MCF 10A (cell line): ENCODE measurements around the gene ICA1L. TPM values are rescaled to one million over a fixed set of nuclear protein-coding genes. Genes with fewer than 3 reads are reported as not detected.
"Not testable (repeated sequence)": the region's sequence is repeated elsewhere in the genome, so short reads cannot be mapped to it uniquely, and the experiment has no call there.

Experiments
- Bru-seq: library from RNA; stranded (reverse); fragments of 400-500 nt; gene quantifications from one replicate; lab custom pipeline; 2021; lab: Mats Ljungman, UMichigan
- BruChase-seq, 2 experiments: library from RNA; stranded (reverse); fragments of 400-500 nt; gene quantifications; one replicate each; lab custom pipeline; 2021; lab: Mats Ljungman, UMichigan
- BruUV-seq: library from RNA; stranded (reverse); fragments of 400-500 nt; replicated peaks from 2 replicates; lab custom pipeline; 2021; lab: Mats Ljungman, UMichigan
- CTCF ChIA-PET: fragments of 300-600 bp; sonication (Branson Sonifier 250); formaldehyde crosslinking; extraction: SDS; loops from one replicate; lab custom pipeline; 2021; ENCODE audit warnings: antibody characterized with exemption, inconsistent platforms; lab: Yijun Ruan, JAX
- POLR2A ChIA-PET: fragments of 300-600, 350-650 bp; sonication (Branson Sonifier 250); formaldehyde crosslinking; extraction: SDS; loops from one replicate; lab custom pipeline; 2020; ENCODE audit warnings: antibody characterized with exemption, inconsistent platforms; lab: Yijun Ruan, JAX
- DNase-seq: peaks from one replicate; pipeline ENCODE4 v3.0.0-alpha.2; 2018; ENCODE audit not compliant: unreplicated experiment
- H3K27ac Mint-ChIP-seq: one replicate; pipeline ENCODE4 v1.8.0; 2022; ENCODE audit warnings: mild to moderate bottlenecking, low read depth, mixed read lengths; ENCODE audit not compliant: unreplicated experiment
- H3K27me3 Mint-ChIP-seq: one replicate; pipeline ENCODE4 v1.8.0; 2022; ENCODE audit warnings: mixed read lengths; ENCODE audit not compliant: insufficient read depth, unreplicated experiment
- H3K36me3 Mint-ChIP-seq: one replicate; pipeline ENCODE4 v1.8.0; 2022; ENCODE audit warnings: mild to moderate bottlenecking, moderate library complexity, mixed read lengths; ENCODE audit not compliant: insufficient read depth, unreplicated experiment
- H3K4me1 Mint-ChIP-seq: one replicate; pipeline ENCODE4 v1.8.0; 2022; ENCODE audit warnings: mixed read lengths; ENCODE audit not compliant: insufficient read depth, unreplicated experiment
- H3K4me3 Mint-ChIP-seq: one replicate; pipeline ENCODE4 v1.8.0; 2022; ENCODE audit warnings: mild to moderate bottlenecking, moderate library complexity, mixed read lengths; ENCODE audit not compliant: unreplicated experiment
- H3K9me3 Mint-ChIP-seq: one replicate; pipeline ENCODE4 v1.8.0; 2022; ENCODE audit warnings: mixed read lengths; ENCODE audit not compliant: unreplicated experiment
- CTCF ChIP-seq: fragments of 200-600 bp; IDR thresholded peaks from one replicate; pipeline ENCODE4 v1.8.0; 2022; ENCODE audit warnings: antibody characterized with exemption, mild to moderate bottlenecking; ENCODE audit not compliant: unreplicated experiment
- intact Hi-C: fragments of 100-400 bp; cut with micrococcal nuclease; formaldehyde crosslinking; loops from 2 replicates; pipeline ENCODE4 v1.14.1; 2022
- long read RNA-seq: library from polyadenylated mRNA; stranded (forward); transcript quantifications from one replicate; pipeline ENCODE4 v2.0.0, GENCODE V29; 2022
- total RNA-seq: library from RNA; stranded (reverse); gene quantifications from 2 replicates; pipeline ENCODE4 v1.2.3, GENCODE V29; 2022

The ICA1L gene
- total RNA-seq, result 6.5 and 8.0 TPM in 2 replicates
- Bru-seq, nascent RNA, result percentile 59 among the genes with signal in this experiment
- BruChase-seq, experiment 1, labeled RNA remaining after a 6-hour chase, result percentile 61 among the genes with signal in this experiment
- percentile 64 among the genes with signal in this experiment for BruChase-seq, experiment 2, labeled RNA remaining after a 2-hour chase
- long read RNA-seq, full-length matches to known transcripts, result 3 of 10 reads
- long read RNA-seq, partial matches to known transcripts, result 0 of 10 reads
- long read RNA-seq, other reads (novel, unspliced or antisense), result 7 of 10 reads

- no peak for TF ChIP-seq CTCF
- H3K27me3 Mint-ChIP-seq, result no peaks in the 10 kb centered on the region
- intact Hi-C loops, result loop anchor here (1.0 to 10.0 kb wide), 4 partner anchors 41 to 283 kb away; partner anchors contain the start of gene FAM117B
- H3K27ac Mint-ChIP-seq, result peak within 1 kb of the TSS; percentile 57
- no peaks in the 10 kb centered on the region for H3K36me3 Mint-ChIP-seq
- ChIA-PET CTCF (interaction anchor here (0.6 to 6.7 kb wide), 6 partner anchors 10 to 736 kb away, joined by 3 to 43 read pairs (median 3); no protein-coding TSS in a partner anchor), POLR2A (interaction anchor here (0.5 to 4.1 kb wide), 12 partner anchors 17 to 283 kb away, joined by 3 to 27 read pairs (median 4); partner anchors contain the start of genes CARF, FAM117B and WDR12)
- H3K9me3 Mint-ChIP-seq, result no peaks in the 10 kb centered on the region
- H3K4me3 Mint-ChIP-seq, result peak within 1 kb of the TSS; percentile 72
- BruUV-seq, result no TSS peak
- peaks cover 5% of the 10 kb centered on the region for H3K4me1 Mint-ChIP-seq
- peak; percentile 55 for DNase-seq
Observed at GRCh38 chr2:202871300-202872141, at the start of gene ICA1L. Gene ICA1L (minus strand): TSS chr2:202871766. CDS start chr2:202829009, 42,757 bp downstream.

- ChIA-PET POLR2A (interaction anchor here (0.6 kb wide), 1 partner anchor 85 kb away, joined by 3 read pairs; no protein-coding TSS in a partner anchor), CTCF (no interaction called here)
- DNase-seq, result no peak
- Mint-ChIP-seq H3K27me3 (no peaks in the 10 kb centered on the region), H3K4me1 (no peaks in the 10 kb centered on the region), H3K9me3 (no peaks in the 10 kb centered on the region), H3K36me3 (peaks cover 9% of the 10 kb centered on the region), H3K27ac (no peak overlapping the region), H3K4me3 (no peak overlapping the region)
- intact Hi-C loops, result no loop called here
- no TSS peak for BruUV-seq
- TF ChIP-seq CTCF, result no peak
Observed at GRCh38 chr2:202918860-202919259, 47.3 kb upstream of the ICA1L start.

- H3K4me1 Mint-ChIP-seq, result peaks cover 18% of the 10 kb centered on the region
- intact Hi-C loops, result loop anchor here (5.0 kb wide), 2 partner anchors 185 to 325 kb away; partner anchors contain the start of gene CYP20A1
- H3K36me3 Mint-ChIP-seq, H3K9me3 Mint-ChIP-seq, H3K27me3 Mint-ChIP-seq, BruUV-seq: not testable (repeated sequence)
- peak overlapping the region; percentile 87 for H3K27ac Mint-ChIP-seq
- CTCF ChIA-PET, result interaction anchor here (0.7 kb wide), 1 partner anchor 80 kb away, joined by 3 read pairs; no protein-coding TSS in a partner anchor
- POLR2A ChIA-PET, result interaction anchor here (0.6 to 4.0 kb wide), 15 partner anchors 11 to 326 kb away, joined by 3 to 41 read pairs (median 4); partner anchors contain the start of genes CYP20A1, FAM117B, ICA1L and NBEAL1
- DNase-seq, result peak; percentile 1
- H3K4me3 Mint-ChIP-seq, result peak overlapping the region; percentile 96
Observed at GRCh38 chr2:202912342-202913201, 41.0 kb upstream of the ICA1L start.
